HepG2 (cell line): ENCODE measurements around the gene TEF. TPM values are rescaled to one million over a fixed set of nuclear protein-coding genes. Genes with fewer than 3 reads are reported as not detected.

ENCODE experiments used
- ATAC-seq: fragments of 200-7000 bp; cut with Tn5 transposase; 3 replicates; pipeline ENCODE4 v1.9.1; 2020; ENCODE audit warnings: mild to moderate bottlenecking, moderate library complexity
- BruUV-seq: library from RNA; stranded (reverse); fragments of 400-500 nt; replicated peaks from 2 replicates; lab custom pipeline; 2021; lab: Mats Ljungman, UMichigan
- CTCF ChIA-PET: fragments of 300-600 bp; formaldehyde crosslinking; extraction: SDS; loops from one replicate; lab custom pipeline; 2021; ENCODE audit warnings: low total read pairs, inconsistent platforms, low intra/inter-chr PET ratio; lab: Yijun Ruan, JAX
- POLR2A ChIA-PET: fragments of 350-600 bp; sonication (Branson Sonifier 250); formaldehyde crosslinking; loops from one replicate; lab custom pipeline; 2020; ENCODE audit warnings: antibody characterized with exemption, inconsistent platforms; lab: Yijun Ruan, JAX
- DNase-seq: peaks from one replicate; pipeline ENCODE4 v3.0.0-alpha.2; 2015; ENCODE audit warnings: low spot score
- FAIRE-seq: peaks from 3 replicates; lab custom pipeline; 2011; peaks lifted over from hg19 to GRCh38; lab: Jason Lieb, UNC
- H2AFZ ChIP-seq: one replicate; pipeline ENCODE4 v1.6.1; 2011; ENCODE audit warnings: low read length, inconsistent platforms
- H3K27ac ChIP-seq: fragments of 300-600 bp; 3 replicates; pipeline ENCODE4 v1.8.0; 2011; ENCODE audit warnings: mixed run types, mild to moderate bottlenecking, mixed read lengths, low read length, inconsistent platforms; ENCODE audit not compliant: insufficient read depth; ENCODE audit errors: extremely low read length
- H3K27me3 ChIP-seq, 2 experiments: fragments of 200-600 bp in 1 of 2; 2 replicates in 1 of 2; 3 replicates in 1 of 2; pipeline versions ENCODE4 v1.6.0 to v1.8.0; 2011; ENCODE audit warnings: low read length in 2 of 2, mild to moderate bottlenecking in 2 of 2, moderate library complexity in 2 of 2, inconsistent platforms in 1 of 2; ENCODE audit not compliant: insufficient read depth in 2 of 2, control insufficient read depth in 1 of 2
- H3K36me3 ChIP-seq, 2 experiments: fragments of 200-600 bp in 1 of 2; replicated peaks in 1 of 2; 2 replicates in 1 of 2; 3 replicates in 1 of 2; pipeline versions ENCODE4 v1.5.1 to v1.8.0; 2011; ENCODE audit warnings: low read length in 2 of 2, inconsistent platforms in 1 of 2; ENCODE audit not compliant: insufficient read depth in 2 of 2, control insufficient read depth in 1 of 2
- H3K4me1 ChIP-seq: 2 replicates; pipeline ENCODE4 v1.5.1; 2012; ENCODE audit warnings: low read length, inconsistent platforms; ENCODE audit not compliant: insufficient read depth
- H3K4me2 ChIP-seq: 2 replicates; pipeline ENCODE4 v1.6.0; 2011; ENCODE audit warnings: low read depth, low read length, inconsistent platforms
- H3K4me3 ChIP-seq, 3 experiments: fragments of 200-600 bp in 1 of 3; sonication (generic), shearing (Covaris generic) in 1 of 3; replicated peaks in 1 of 3; 2 replicates each; pipeline ENCODE4 v1.5.1; 2011 to 2016; ENCODE audit warnings: low read length in 3 of 3, inconsistent platforms in 2 of 3, low read depth in 2 of 3, mild to moderate bottlenecking in 2 of 3, control low read depth in 1 of 3, mixed read lengths in 1 of 3; ENCODE audit not compliant: insufficient read depth in 1 of 3
- H3K79me2 ChIP-seq: one replicate; pipeline ENCODE4 v1.6.1; 2011; ENCODE audit warnings: low read length, inconsistent platforms; ENCODE audit not compliant: insufficient read depth
- H3K9ac ChIP-seq: 2 replicates; pipeline ENCODE4 v1.6.0; 2011; ENCODE audit warnings: mild to moderate bottlenecking, low read depth, low read length, inconsistent platforms; ENCODE audit not compliant: insufficient read depth
- H3K9me3 ChIP-seq: 2 replicates; pipeline ENCODE4 v1.5.1; 2012; ENCODE audit warnings: mild to moderate bottlenecking, low read length
- H4K20me1 ChIP-seq: 2 replicates; pipeline ENCODE4 v1.6.0; 2011; ENCODE audit warnings: inconsistent platforms, mild to moderate bottlenecking, low read length, moderate library complexity; ENCODE audit not compliant: insufficient read depth
- ATF7-NPFF ChIP-seq: sonication (generic); formaldehyde crosslinking; IDR thresholded peaks from 2 replicates; pipeline ENCODE4 v1.8.1; 2023; ENCODE audit warnings: mild to moderate bottlenecking, low read depth, missing genetic modification reagents, moderate library complexity
- CEBPG ChIP-seq: IDR thresholded peaks from 2 replicates; pipeline ENCODE4 v1.6.1; 2016
- DPF2 ChIP-seq: sonication (generic); formaldehyde crosslinking; IDR thresholded peaks from 2 replicates; pipeline ENCODE4 v1.4.0; 2020; ENCODE audit warnings: mild to moderate bottlenecking, low read depth, missing genetic modification reagents, borderline replicate concordance
- HDAC2 ChIP-seq: sonication (generic); formaldehyde crosslinking; IDR thresholded peaks from 2 replicates; pipeline ENCODE4 v1.4.0; 2020; ENCODE audit warnings: missing genetic modification reagents
- HNRNPL ChIP-seq: fragments of 200-400 bp; formaldehyde crosslinking; IDR thresholded peaks from 2 replicates; pipeline ENCODE4 v1.6.1; 2017; ENCODE audit warnings: mild to moderate bottlenecking, low read depth, low read length
- HOXA7 ChIP-seq: sonication (generic); formaldehyde crosslinking; IDR thresholded peaks from 2 replicates; pipeline ENCODE4 v1.8.1; 2022; ENCODE audit warnings: mild to moderate bottlenecking, missing genetic modification reagents, moderate library complexity
- JUN ChIP-seq: sonication (generic); formaldehyde crosslinking; IDR thresholded peaks from 2 replicates; pipeline ENCODE4 v1.4.0; 2020; ENCODE audit warnings: mild to moderate bottlenecking, missing genetic modification reagents
- MTF1 ChIP-seq: sonication (generic); formaldehyde crosslinking; IDR thresholded peaks from 2 replicates; pipeline ENCODE4 v1.5.0; 2020; ENCODE audit warnings: missing genetic modification reagents
- MYPOP ChIP-seq: sonication (generic); formaldehyde crosslinking; IDR thresholded peaks from 2 replicates; pipeline ENCODE4 v1.8.1; 2023; ENCODE audit warnings: mild to moderate bottlenecking, moderate library complexity, missing genetic modification reagents
- RXRA ChIP-seq: sonication (generic); formaldehyde crosslinking; IDR thresholded peaks from 2 replicates; pipeline ENCODE4 v1.5.1; 2020; ENCODE audit warnings: missing genetic modification reagents
- SATB2 ChIP-seq: sonication (generic); formaldehyde crosslinking; IDR thresholded peaks from 2 replicates; pipeline ENCODE4 v1.5.0; 2020; ENCODE audit warnings: missing genetic modification reagents
- SMYD3 ChIP-seq: sonication (generic); formaldehyde crosslinking; IDR thresholded peaks from 2 replicates; pipeline ENCODE4 v1.8.1; 2023; ENCODE audit warnings: mild to moderate bottlenecking, missing genetic modification reagents
- SNAI1 ChIP-seq: sonication (generic); formaldehyde crosslinking; IDR thresholded peaks from 2 replicates; pipeline ENCODE4 v1.5.0; 2020; ENCODE audit warnings: mild to moderate bottlenecking, missing genetic modification reagents, borderline replicate concordance
- STAT6 ChIP-seq: sonication (generic); formaldehyde crosslinking; IDR thresholded peaks from 2 replicates; pipeline ENCODE4 v1.4.0; 2020; ENCODE audit warnings: missing genetic modification reagents, mild to moderate bottlenecking, borderline replicate concordance
- ZNF343 ChIP-seq: sonication (generic); formaldehyde crosslinking; IDR thresholded peaks from 2 replicates; pipeline ENCODE4 v1.4.0; 2020; ENCODE audit warnings: mild to moderate bottlenecking, missing genetic modification reagents
- ZNF598 ChIP-seq: sonication (generic); formaldehyde crosslinking; IDR thresholded peaks from 2 replicates; pipeline ENCODE4 v1.5.1; 2020; ENCODE audit warnings: mild to moderate bottlenecking, missing genetic modification reagents, borderline replicate concordance
- ZNF607 ChIP-seq: sonication (generic); formaldehyde crosslinking; IDR thresholded peaks from 2 replicates; pipeline ENCODE4 v1.5.1; 2020; ENCODE audit warnings: missing genetic modification reagents, mild to moderate bottlenecking, borderline replicate concordance
- ZNF644 ChIP-seq: IDR thresholded peaks from 2 replicates; pipeline ENCODE4 v1.6.1; 2016; ENCODE audit warnings: low read depth
- ZNF746 ChIP-seq: sonication (generic); formaldehyde crosslinking; IDR thresholded peaks from 2 replicates; pipeline ENCODE4 v1.8.0; 2022; ENCODE audit warnings: mild to moderate bottlenecking, missing genetic modification reagents
- WGBS: methylation state at CpG from one replicate; pipeline ENCODE4 v1.1.6; 2017; ENCODE audit warnings: low lambda C conversion rate; 5-methylcytosine and 5-hydroxymethylcytosine counted together
- in situ Hi-C: cut with HindIII; loops from 2 replicates; pipeline ENCODE4 v1.10.0; 2017; ENCODE audit warnings: low pct_unique_long_range_greater_than_20kb; ENCODE audit not compliant: extremely low pct_ligation_motif_present
- intact Hi-C: fragments of 100-400 bp; cut with micrococcal nuclease; formaldehyde crosslinking; loops from one replicate; pipeline ENCODE4 v1.10.0; 2022; ENCODE audit not compliant: unreplicated experiment
- polyA plus RNA-seq, 8 experiments: library from polyadenylated mRNA; depleted of rRNA in 3 of 8; stranded (reverse) in 7 of 8; unstranded in 1 of 8; fragments of >200 nt; fragmentation: Illumina TruSeq in 4 of 8; extraction: Trizol in 4 of 8; gene quantifications; 2 replicates each; pipeline versions ENCODE4 v1.2.1 to v1.2.3, GENCODE V29; 2011 to 2016; ENCODE audit warnings: low read depth in 4 of 8, missing spikeins in 1 of 8, mixed read lengths in 1 of 8; ENCODE audit not compliant: insufficient read depth in 1 of 8
- total RNA-seq, 5 experiments: library from RNA; depleted of rRNA; stranded (reverse); fragments of >200 nt; fragmentation: Illumina TruSeq; extraction: Trizol; gene quantifications; 2 replicates each; pipeline ENCODE4 v1.2.3, GENCODE V29; 2016; ENCODE audit warnings: low read depth in 1 of 5
- TF ChIP-seq, protein P1 (sequence below): sonication (generic); formaldehyde crosslinking; IDR thresholded peaks from 2 replicates; pipeline ENCODE4 v1.5.0; 2020; ENCODE audit warnings: mild to moderate bottlenecking, missing genetic modification reagents, moderate library complexity

The TEF gene
- total and polyA plus RNA-seq, 2 of the 13 experiments (the other 11 are each of a cell fraction or from before 2014, with no cell fraction given) = 7.6 to 11.2 TPM

GRCh38 chr22:41397143-41397811, 15.5 kb downstream of the TEF start:
- ATAC-seq (peak; percentile 96), DNase-seq (peak; percentile 91), FAIRE-seq (peak; percentile 99)
- Histone ChIP-seq H3K27ac (peak overlapping the region; percentile 92), H3K9me3 (no peaks in the 10 kb centered on the region), H3K4me2 (peak overlapping the region; percentile 92), H3K27me3 (no peaks in the 10 kb centered on the region), H3K9ac (peak overlapping the region; percentile 64), H3K79me2 (no peaks in the 10 kb centered on the region), H2AFZ (no peak overlapping the region), H4K20me1 (no peaks in the 10 kb centered on the region), H3K4me1 (peaks cover 64% of the 10 kb centered on the region), H3K4me3 (peak overlapping the region; percentile 21 to 67 (median 41)), H3K36me3 (peaks cover 2 to 12% of the 10 kb centered on the region in 2 experiments; a peak in 2 of 5 replicates)
- ChIA-PET POLR2A (interaction anchor here (1.1 to 4.8 kb wide), 7 partner anchors 11 to 89 kb away, joined by 3 to 60 read pairs (median 4); partner anchors contain the start of genes TEF and TOB2), CTCF (no interaction called here)
- 0% methylated on average over 9 of the region's 19 CpGs for WGBS
- intact Hi-C loops = no loop called here
- BruUV-seq = no TSS peak
- in situ Hi-C loops = no loop called here
- peak; percentile 94 for TF ChIP-seq RXRA (CRISPR knock-in tag)
- TF ChIP-seq ATF7-NPFF (CRISPR knock-in tag) = 0 out of 2 replicates have a peak, but pooled peaks have one; percentile 55
- peak; percentile 92; the same call in 1 of the 2 replicates for TF ChIP-seq STAT6 (CRISPR knock-in tag)
- TF ChIP-seq ZNF644 (CRISPR knock-in tag) = no peak
- no peak for TF ChIP-seq HOXA7 (CRISPR knock-in tag)
- TF ChIP-seq HNRNPL = no peak
- TF ChIP-seq CEBPG = peak; percentile 30
- peak; percentile 74 for TF ChIP-seq DPF2 (CRISPR knock-in tag)
- TF ChIP-seq SNAI1 = no peak
- TF ChIP-seq MYPOP (CRISPR knock-in tag) = peak; percentile 75
- no peak for TF ChIP-seq SMYD3 (CRISPR knock-in tag)
- peak; percentile 79; the same call in 1 of the 2 replicates for TF ChIP-seq ZNF598 (CRISPR knock-in tag)
- TF ChIP-seq ZNF746 (CRISPR knock-in tag) = peak; percentile 43; the same call in 1 of the 2 replicates
- TF ChIP-seq ZNF607 (CRISPR knock-in tag) = no peak
- TF ChIP-seq, protein P1, sequence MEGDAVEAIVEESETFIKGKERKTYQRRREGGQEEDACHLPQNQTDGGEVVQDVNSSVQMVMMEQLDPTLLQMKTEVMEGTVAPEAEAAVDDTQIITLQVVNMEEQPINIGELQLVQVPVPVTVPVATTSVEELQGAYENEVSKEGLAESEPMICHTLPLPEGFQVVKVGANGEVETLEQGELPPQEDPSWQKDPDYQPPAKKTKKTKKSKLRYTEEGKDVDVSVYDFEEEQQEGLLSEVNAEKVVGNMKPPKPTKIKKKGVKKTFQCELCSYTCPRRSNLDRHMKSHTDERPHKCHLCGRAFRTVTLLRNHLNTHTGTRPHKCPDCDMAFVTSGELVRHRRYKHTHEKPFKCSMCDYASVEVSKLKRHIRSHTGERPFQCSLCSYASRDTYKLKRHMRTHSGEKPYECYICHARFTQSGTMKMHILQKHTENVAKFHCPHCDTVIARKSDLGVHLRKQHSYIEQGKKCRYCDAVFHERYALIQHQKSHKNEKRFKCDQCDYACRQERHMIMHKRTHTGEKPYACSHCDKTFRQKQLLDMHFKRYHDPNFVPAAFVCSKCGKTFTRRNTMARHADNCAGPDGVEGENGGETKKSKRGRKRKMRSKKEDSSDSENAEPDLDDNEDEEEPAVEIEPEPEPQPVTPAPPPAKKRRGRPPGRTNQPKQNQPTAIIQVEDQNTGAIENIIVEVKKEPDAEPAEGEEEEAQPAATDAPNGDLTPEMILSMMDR (CRISPR knock-in tag) = no peak
- peak; percentile 83; the same call in 1 of the 2 replicates for TF ChIP-seq HDAC2 (CRISPR knock-in tag)
- peak; percentile 73; the same call in 1 of the 2 replicates for TF ChIP-seq JUN
- TF ChIP-seq SATB2 = no peak
- no peak for TF ChIP-seq MTF1
- TF ChIP-seq ZNF343 (CRISPR knock-in tag) = peak; percentile 36; the same call in 1 of the 2 replicates
